IMR-90 (cell line): ENCODE results near the gene CDC42BPA. TPM values are rescaled to one million over a fixed set of nuclear protein-coding genes. Genes with fewer than 3 reads are reported as not detected.

ENCODE experiments used
- ATAC-seq: fragments of 200-7000 bp; cut with Tn5 transposase; 2 replicates; pipeline ENCODE4 v1.9.1; 2020; ENCODE audit warnings: low read depth, mild to moderate bottlenecking, moderate library complexity
- BruUV-seq: library from RNA; stranded (reverse); fragments of 400-500 nt; replicated peaks from 2 replicates; lab custom pipeline; 2021; lab: Mats Ljungman, UMichigan
- CTCF ChIA-PET: fragments of 300-600 bp; formaldehyde crosslinking; extraction: SDS; loops from one replicate; lab custom pipeline; 2021; ENCODE audit warnings: antibody characterized with exemption; lab: Yijun Ruan, JAX
- POLR2A ChIA-PET: fragments of 300-600 bp; sonication (Branson Sonifier 250); formaldehyde crosslinking; loops from one replicate; lab custom pipeline; 2022; ENCODE audit warnings: antibody characterized with exemption; ENCODE audit not compliant: unreplicated experiment; lab: Charles Lee
- DNase-seq: peaks from one replicate; pipeline ENCODE4 v3.0.0; 2013
- H2AFZ ChIP-seq: replicated peaks from 2 replicates; pipeline ENCODE3; 2013; ENCODE audit warnings: low read length, mild to moderate bottlenecking; ENCODE audit not compliant: poor library complexity
- H2AK5ac ChIP-seq: 2 replicates; pipeline ENCODE4 v1.6.1; 2013; ENCODE audit warnings: low read depth, low read length, inconsistent platforms
- H2AK9ac ChIP-seq: replicated peaks from 2 replicates; pipeline ENCODE3; 2013; ENCODE audit warnings: mild to moderate bottlenecking, low read depth, low read length, moderate library complexity; ENCODE audit not compliant: poor library complexity
- H2BK120ac ChIP-seq: 2 replicates; pipeline ENCODE4 v1.6.1; 2013; ENCODE audit warnings: low read depth, low read length, inconsistent platforms
- H2BK15ac ChIP-seq: 3 replicates; pipeline ENCODE4 v1.6.1; 2013; ENCODE audit warnings: low read depth, low read length, inconsistent platforms
- H2BK20ac ChIP-seq: 2 replicates; pipeline ENCODE4 v1.6.1; 2013; ENCODE audit warnings: low read depth, mild to moderate bottlenecking, inconsistent platforms, low read length, moderate library complexity
- H2BK5ac ChIP-seq: 2 replicates; pipeline ENCODE4 v1.6.1; 2013; ENCODE audit warnings: mild to moderate bottlenecking, low read depth, low read length, inconsistent platforms; ENCODE audit not compliant: poor library complexity, severe bottlenecking
- H3K14ac ChIP-seq: replicated peaks from 2 replicates; pipeline ENCODE4 v1.6.1; 2013; ENCODE audit warnings: low read depth, low read length, inconsistent platforms
- H3K18ac ChIP-seq: 2 replicates; pipeline ENCODE4 v1.6.1; 2013; ENCODE audit warnings: low read depth, low read length, control low read depth
- H3K23ac ChIP-seq: 2 replicates; pipeline ENCODE4 v1.6.1; 2013; ENCODE audit warnings: low read depth, low read length, inconsistent platforms
- H3K27ac ChIP-seq: 2 replicates; pipeline ENCODE4 v1.5.1; 2013; ENCODE audit warnings: mild to moderate bottlenecking, control low read depth, low read length; ENCODE audit not compliant: insufficient read depth
- H3K27me3 ChIP-seq: 2 replicates; pipeline ENCODE4 v1.6.1; 2013; ENCODE audit warnings: low read length; ENCODE audit not compliant: control insufficient read depth, insufficient read depth
- H3K36me3 ChIP-seq: 2 replicates; pipeline ENCODE4 v1.6.1; 2013; ENCODE audit warnings: low read length, mixed read lengths; ENCODE audit not compliant: control insufficient read depth, insufficient read depth
- H3K4ac ChIP-seq: 2 replicates; pipeline ENCODE4 v1.6.1; 2013; ENCODE audit warnings: low read depth, low read length, inconsistent platforms
- H3K4me1 ChIP-seq: 2 replicates; pipeline ENCODE4 v1.6.1; 2013; ENCODE audit warnings: low read length, mixed read lengths; ENCODE audit not compliant: control insufficient read depth, insufficient read depth
- H3K4me2 ChIP-seq: 2 replicates; pipeline ENCODE4 v1.6.1; 2013; ENCODE audit warnings: low read depth, mild to moderate bottlenecking, control low read depth, low read length, moderate library complexity
- H3K4me3 ChIP-seq: 2 replicates; pipeline ENCODE4 v1.5.1; 2013; ENCODE audit warnings: low read depth, mild to moderate bottlenecking, control low read depth, low read length, moderate library complexity; ENCODE audit not compliant: insufficient read depth
- H3K56ac ChIP-seq: 2 replicates; pipeline ENCODE4 v1.6.1; 2013; ENCODE audit warnings: low read length, inconsistent platforms; ENCODE audit not compliant: insufficient read depth; ENCODE audit errors: extremely low read depth
- H3K79me1 ChIP-seq, 2 experiments: 2 replicates each; pipeline ENCODE4 v1.6.1; 2013; ENCODE audit warnings: low read length in 2 of 2, inconsistent platforms in 1 of 2, low read depth in 1 of 2
- H3K9ac ChIP-seq: 2 replicates; pipeline ENCODE4 v1.6.1; 2013; ENCODE audit warnings: low read depth, low read length, control low read depth
- H3K9me1 ChIP-seq: 2 replicates; pipeline ENCODE4 v1.6.1; 2013; ENCODE audit warnings: low read length, inconsistent platforms; ENCODE audit not compliant: insufficient read depth
- H3K9me3 ChIP-seq: 2 replicates; pipeline ENCODE4 v1.6.1; 2013; ENCODE audit warnings: low read length; ENCODE audit not compliant: control insufficient read depth, insufficient read depth
- H4K20me1 ChIP-seq: 2 replicates; pipeline ENCODE4 v1.6.1; 2013; ENCODE audit warnings: low read length, inconsistent platforms; ENCODE audit not compliant: insufficient read depth
- H4K5ac ChIP-seq: 2 replicates; pipeline ENCODE4 v1.6.1; 2013; ENCODE audit warnings: mild to moderate bottlenecking, low read depth, low read length, control low read depth
- H4K8ac ChIP-seq, 2 experiments: 2 replicates each; pipeline ENCODE4 v1.6.1; 2013; ENCODE audit warnings: low read depth in 2 of 2, low read length in 2 of 2, control low read depth in 1 of 2, inconsistent platforms in 1 of 2
- H4K91ac ChIP-seq: 2 replicates; pipeline ENCODE4 v1.6.1; 2013; ENCODE audit warnings: low read depth, low read length, inconsistent platforms; ENCODE audit not compliant: insufficient read depth
- CHD1 ChIP-seq: IDR thresholded peaks from 2 replicates; pipeline ENCODE4 v1.6.1; 2012; ENCODE audit warnings: low read depth, low read length, improper control_type of control experiment
- FOS ChIP-seq: fragments of 150-350 bp; IDR thresholded peaks from 2 replicates; pipeline ENCODE4 v1.6.1; 2016; ENCODE audit warnings: low read depth, low read length
- POLR2A ChIP-seq: IDR thresholded peaks from 2 replicates; pipeline ENCODE4 v1.6.1; 2012; ENCODE audit warnings: mild to moderate bottlenecking, low read depth, low read length
- USF2 ChIP-seq: fragments of 150-350 bp; IDR thresholded peaks from 2 replicates; pipeline ENCODE4 v1.6.1; 2017; ENCODE audit warnings: mild to moderate bottlenecking, antibody characterized with exemption, low read length, low read depth
- WGBS, 2 experiments: methylation state at CpG; one replicate each; pipeline versions ENCODE4 v1.1.5 to v1.1.7; 2013; ENCODE audit warnings: missing lambda C conversion rate in 2 of 2; ENCODE audit not compliant: insufficient read length in 1 of 2; ENCODE audit errors: extremely low coverage in 2 of 2; 5-methylcytosine and 5-hydroxymethylcytosine counted together
- dilution Hi-C: fragments of 300-500 bp; cut with HindIII; formaldehyde crosslinking; loops from one replicate; pipeline ENCODE4 v1.14.3; 2018; ENCODE audit warnings: low sequenced_read_pairs; ENCODE audit not compliant: unreplicated experiment
- in situ Hi-C: fragments of 300-500 bp; cut with MboI; formaldehyde crosslinking; loops from 3 replicates; pipeline ENCODE4 v1.14.3; 2019; ENCODE audit warnings: low sequenced_read_pairs, inconsistent platforms, mixed read lengths
- intact Hi-C: fragments of 100-400 bp; cut with micrococcal nuclease; formaldehyde crosslinking; loops from 2 replicates; pipeline ENCODE4 v1.10.0; 2022
- polyA plus RNA-seq, 3 experiments: library from polyadenylated mRNA; depleted of rRNA; stranded (reverse); fragments of >200 nt; gene quantifications; 2 replicates each; pipeline ENCODE4 v1.2.3, GENCODE V29; 2012; ENCODE audit warnings: low replicate concordance in 1 of 3
- total RNA-seq: library from RNA; depleted of rRNA; stranded (reverse); fragments of >200 nt; gene quantifications from 2 replicates; pipeline ENCODE4 v1.2.3, GENCODE V29; 2012

CDC42BPA gene
- total and polyA plus RNA-seq, 2 of the 4 experiments (the other 2 are of a cell fraction), result 9.4 to 27.8 TPM

DNA sequence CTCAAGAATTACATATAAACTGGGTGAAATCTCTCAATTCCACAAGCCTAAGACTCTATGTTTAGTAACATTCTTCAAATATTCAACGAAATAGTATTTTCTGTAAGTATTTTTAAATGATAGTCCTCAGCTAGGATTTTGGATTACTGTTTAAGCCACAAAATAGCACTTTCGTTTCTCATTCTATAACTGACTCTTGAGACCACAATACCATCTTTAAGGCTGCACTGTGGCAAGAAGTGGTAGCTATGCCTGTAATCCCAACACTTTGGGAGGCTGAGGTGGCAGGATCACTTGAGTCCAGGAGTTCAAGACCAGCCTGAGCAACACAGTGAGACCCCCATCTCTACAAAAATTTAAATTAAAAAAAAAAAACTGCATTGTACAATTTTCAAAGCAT is 126.7 kb downstream of the CDC42BPA start:
- no peak overlapping the region for H2BK120ac ChIP-seq
- H4K20me1 ChIP-seq, result peaks cover 4% of the 10 kb centered on the region; the same call in 1 of the 2 replicates
- no peak overlapping the region for H2BK15ac ChIP-seq
- H3K4ac ChIP-seq, result no peak overlapping the region
- no peaks in the 10 kb centered on the region for H3K9me3 ChIP-seq
- ATAC-seq, result no peak
- H3K27me3 ChIP-seq, result no peaks in the 10 kb centered on the region
- in situ Hi-C loops (no loop called here), intact Hi-C loops (loop anchor here (2.0 to 5.0 kb wide), 2 partner anchors 66 to 125 kb away; no protein-coding TSS in a partner anchor), dilution Hi-C loops (no loop called here)
- H2AFZ ChIP-seq, result no peak overlapping the region
- H3K23ac ChIP-seq, result no peak overlapping the region
- H2BK20ac ChIP-seq, result no peak overlapping the region
- H4K8ac ChIP-seq, result no peak overlapping the region
- ChIA-PET POLR2A (no interaction called here), CTCF (no interaction called here)
- H2BK5ac ChIP-seq, result no peak overlapping the region
- H3K9ac ChIP-seq, result no peak overlapping the region
- BruUV-seq, result no TSS peak
- H2AK5ac ChIP-seq, result no peak overlapping the region
- no peak overlapping the region for H4K5ac ChIP-seq
- H2AK9ac ChIP-seq, result no peak overlapping the region
- no peak overlapping the region for H3K27ac ChIP-seq
- peaks cover 14 to 15% of the 10 kb centered on the region in 2 experiments for H3K79me1 ChIP-seq
- peaks cover 2% of the 10 kb centered on the region; the same call in 1 of the 2 replicates for H3K36me3 ChIP-seq
- no peak overlapping the region for H3K4me2 ChIP-seq
- TF ChIP-seq USF2 (no peak), POLR2A (no peak), CHD1 (no peak), FOS (no peak)
- DNase-seq, result no peak
- no peak overlapping the region for H3K14ac ChIP-seq
- H3K56ac ChIP-seq, result no peak overlapping the region
- no peaks in the 10 kb centered on the region for H3K4me1 ChIP-seq
- no peak overlapping the region for H4K91ac ChIP-seq
- no peaks in the 10 kb centered on the region; the same call in 1 of the 2 replicates for H3K9me1 ChIP-seq
- WGBS, 2 experiments, result 100% methylated on average over 1 of the region's 2 CpGs; no CpG with 5 or more reads in 1 of the 2 experiments
- H3K4me3 ChIP-seq, result no peak overlapping the region
- H3K18ac ChIP-seq, result no peak overlapping the region
